HepG2 (cell line): ENCODE results near the gene MAMSTR. TPM values are rescaled to one million over a fixed set of nuclear protein-coding genes. Genes with fewer than 3 reads are reported as not detected.
A peak's percentile ranks its signal among the peaks of the same experiment; 100 is the strongest.

Experiments
- BCL3 ChIP-seq: sonication (generic); formaldehyde crosslinking; IDR thresholded peaks from 2 replicates; pipeline ENCODE4 v1.5.1; 2020; ENCODE audit warnings: mild to moderate bottlenecking, missing genetic modification reagents, moderate library complexity
- FLYWCH1 ChIP-seq: sonication (generic); formaldehyde crosslinking; IDR thresholded peaks from 2 replicates; pipeline ENCODE4 v1.8.1; 2023; ENCODE audit warnings: mild to moderate bottlenecking, missing genetic modification reagents
- HOXA9 ChIP-seq: sonication (generic); formaldehyde crosslinking; IDR thresholded peaks from 2 replicates; pipeline ENCODE4 v1.8.1; 2022; ENCODE audit warnings: missing genetic modification reagents, mild to moderate bottlenecking, moderate library complexity, borderline replicate concordance
- NFYB ChIP-seq: sonication (generic); formaldehyde crosslinking; IDR thresholded peaks from 2 replicates; pipeline ENCODE4 v1.4.0; 2020; ENCODE audit warnings: missing genetic modification reagents
- RFXANK ChIP-seq: IDR thresholded peaks from 2 replicates; pipeline ENCODE4 v1.6.1; 2016
- SAFB2 ChIP-seq: sonication (generic); formaldehyde crosslinking; IDR thresholded peaks from 2 replicates; pipeline ENCODE4 v1.5.1; 2020; ENCODE audit warnings: missing genetic modification reagents, low read depth, mild to moderate bottlenecking, borderline replicate concordance
- TRIM24 ChIP-seq: sonication (generic); formaldehyde crosslinking; IDR thresholded peaks from 2 replicates; pipeline ENCODE4 v1.8.0; 2022; ENCODE audit warnings: mild to moderate bottlenecking, missing genetic modification reagents
- ZBTB4 ChIP-seq: sonication (generic); formaldehyde crosslinking; IDR thresholded peaks from 2 replicates; pipeline ENCODE4 v1.4.0; 2020; ENCODE audit warnings: missing genetic modification reagents, mild to moderate bottlenecking, borderline replicate concordance
- ZNF101 ChIP-seq: sonication (generic); formaldehyde crosslinking; IDR thresholded peaks from 2 replicates; pipeline ENCODE4 v1.4.0; 2020; ENCODE audit warnings: mild to moderate bottlenecking, low read depth, missing genetic modification reagents, borderline replicate concordance
- ZNF260 ChIP-seq: sonication (generic); formaldehyde crosslinking; IDR thresholded peaks from 2 replicates; pipeline ENCODE4 v1.4.0; 2020; ENCODE audit warnings: missing genetic modification reagents, low read depth, mild to moderate bottlenecking, borderline replicate concordance
- ZNF331 ChIP-seq: sonication (generic); formaldehyde crosslinking; IDR thresholded peaks from 2 replicates; pipeline ENCODE4 v1.4.0; 2020; ENCODE audit warnings: missing genetic modification reagents
- ZNF33A ChIP-seq: sonication (generic); formaldehyde crosslinking; IDR thresholded peaks from 2 replicates; pipeline ENCODE4 v1.5.1; 2020; ENCODE audit warnings: missing genetic modification reagents, mild to moderate bottlenecking, moderate library complexity, borderline replicate concordance
- ZNF780A ChIP-seq: sonication (generic); formaldehyde crosslinking; IDR thresholded peaks from 2 replicates; pipeline ENCODE4 v1.8.0; 2022; ENCODE audit warnings: mild to moderate bottlenecking, missing genetic modification reagents, moderate library complexity
- polyA plus RNA-seq, 8 experiments: library from polyadenylated mRNA; depleted of rRNA in 3 of 8; stranded (reverse) in 7 of 8; unstranded in 1 of 8; fragments of >200 nt; fragmentation: Illumina TruSeq in 4 of 8; extraction: Trizol in 4 of 8; gene quantifications; 2 replicates each; pipeline versions ENCODE4 v1.2.1 to v1.2.3, GENCODE V29; 2011 to 2016; ENCODE audit warnings: low read depth in 4 of 8, missing spikeins in 1 of 8, mixed read lengths in 1 of 8; ENCODE audit not compliant: insufficient read depth in 1 of 8
- total RNA-seq, 5 experiments: library from RNA; depleted of rRNA; stranded (reverse); fragments of >200 nt; fragmentation: Illumina TruSeq; extraction: Trizol; gene quantifications; 2 replicates each; pipeline ENCODE4 v1.2.3, GENCODE V29; 2016; ENCODE audit warnings: low read depth in 1 of 5
- TF ChIP-seq, protein P1 (sequence below): sonication (generic); formaldehyde crosslinking; IDR thresholded peaks from 2 replicates; pipeline ENCODE4 v1.8.0; 2022; ENCODE audit warnings: low read depth, missing genetic modification reagents
- TF ChIP-seq, protein P2 (sequence below): sonication (generic); formaldehyde crosslinking; IDR thresholded peaks from 2 replicates; pipeline ENCODE4 v1.4.0; 2020; ENCODE audit warnings: mild to moderate bottlenecking, missing genetic modification reagents
- TF ChIP-seq, protein P3 (sequence below): sonication (generic); formaldehyde crosslinking; IDR thresholded peaks from 2 replicates; pipeline ENCODE4 v1.4.0; 2020; ENCODE audit warnings: missing genetic modification reagents, borderline replicate concordance

MAMSTR gene
- total and polyA plus RNA-seq, 2 of the 13 experiments (the other 11 are each of a cell fraction or from before 2014, with no cell fraction given): 2.2 to 2.4 TPM

GRCh38 chr19:48713864-48714755 is 5.4 kb downstream of the MAMSTR start (continued):
- peak; percentile 77; the same call in 1 of the 2 replicates for TF ChIP-seq BCL3 (CRISPR knock-in tag)
- no peak for TF ChIP-seq ZNF780A
- TF ChIP-seq RFXANK (CRISPR knock-in tag): peak; percentile 44; the same call in 1 of the 2 replicates
- TF ChIP-seq ZNF33A (CRISPR knock-in tag): no peak
- TF ChIP-seq FLYWCH1 (CRISPR knock-in tag): no peak
- TF ChIP-seq, protein P1, sequence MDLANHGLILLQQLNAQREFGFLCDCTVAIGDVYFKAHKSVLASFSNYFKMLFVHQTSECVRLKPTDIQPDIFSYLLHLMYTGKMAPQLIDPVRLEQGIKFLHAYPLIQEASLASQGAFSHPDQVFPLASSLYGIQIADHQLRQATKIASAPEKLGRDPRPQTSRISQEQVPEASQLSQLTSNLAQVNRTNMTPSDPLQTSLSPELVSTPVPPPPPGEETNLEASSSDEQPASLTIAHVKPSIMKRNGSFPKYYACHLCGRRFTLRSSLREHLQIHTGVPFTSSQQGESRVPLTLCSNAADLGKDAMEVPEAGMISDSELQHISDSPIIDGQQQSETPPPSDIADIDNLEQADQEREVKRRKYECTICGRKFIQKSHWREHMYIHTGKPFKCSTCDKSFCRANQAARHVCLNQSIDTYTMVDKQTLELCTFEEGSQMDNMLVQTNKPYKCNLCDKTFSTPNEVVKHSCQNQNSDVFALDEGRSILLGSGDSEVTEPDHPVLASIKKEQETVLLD (CRISPR knock-in tag): no peak
- TF ChIP-seq NFYB (CRISPR knock-in tag): peak; percentile 91
- no peak for TF ChIP-seq ZNF260 (CRISPR knock-in tag)
- TF ChIP-seq HOXA9: no peak
- TF ChIP-seq, protein P2, sequence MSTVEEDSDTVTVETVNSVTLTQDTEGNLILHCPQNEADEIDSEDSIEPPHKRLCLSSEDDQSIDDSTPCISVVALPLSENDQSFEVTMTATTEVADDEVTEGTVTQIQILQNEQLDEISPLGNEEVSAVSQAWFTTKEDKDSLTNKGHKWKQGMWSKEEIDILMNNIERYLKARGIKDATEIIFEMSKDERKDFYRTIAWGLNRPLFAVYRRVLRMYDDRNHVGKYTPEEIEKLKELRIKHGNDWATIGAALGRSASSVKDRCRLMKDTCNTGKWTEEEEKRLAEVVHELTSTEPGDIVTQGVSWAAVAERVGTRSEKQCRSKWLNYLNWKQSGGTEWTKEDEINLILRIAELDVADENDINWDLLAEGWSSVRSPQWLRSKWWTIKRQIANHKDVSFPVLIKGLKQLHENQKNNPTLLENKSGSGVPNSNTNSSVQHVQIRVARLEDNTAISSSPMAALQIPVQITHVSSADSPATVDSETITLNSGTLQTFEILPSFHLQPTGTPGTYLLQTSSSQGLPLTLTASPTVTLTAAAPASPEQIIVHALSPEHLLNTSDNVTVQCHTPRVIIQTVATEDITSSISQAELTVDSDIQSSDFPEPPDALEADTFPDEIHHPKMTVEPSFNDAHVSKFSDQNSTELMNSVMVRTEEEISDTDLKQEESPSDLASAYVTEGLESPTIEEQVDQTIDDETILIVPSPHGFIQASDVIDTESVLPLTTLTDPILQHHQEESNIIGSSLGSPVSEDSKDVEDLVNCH: no peak
- no peak for TF ChIP-seq ZNF101 (CRISPR knock-in tag)
- no peak for TF ChIP-seq TRIM24 (CRISPR knock-in tag)
- TF ChIP-seq ZBTB4 (CRISPR knock-in tag): no peak
- 0 out of 2 replicates have a peak, but pooled peaks have one; percentile 10 for TF ChIP-seq ZNF331 (CRISPR knock-in tag)
- TF ChIP-seq, protein P3, sequence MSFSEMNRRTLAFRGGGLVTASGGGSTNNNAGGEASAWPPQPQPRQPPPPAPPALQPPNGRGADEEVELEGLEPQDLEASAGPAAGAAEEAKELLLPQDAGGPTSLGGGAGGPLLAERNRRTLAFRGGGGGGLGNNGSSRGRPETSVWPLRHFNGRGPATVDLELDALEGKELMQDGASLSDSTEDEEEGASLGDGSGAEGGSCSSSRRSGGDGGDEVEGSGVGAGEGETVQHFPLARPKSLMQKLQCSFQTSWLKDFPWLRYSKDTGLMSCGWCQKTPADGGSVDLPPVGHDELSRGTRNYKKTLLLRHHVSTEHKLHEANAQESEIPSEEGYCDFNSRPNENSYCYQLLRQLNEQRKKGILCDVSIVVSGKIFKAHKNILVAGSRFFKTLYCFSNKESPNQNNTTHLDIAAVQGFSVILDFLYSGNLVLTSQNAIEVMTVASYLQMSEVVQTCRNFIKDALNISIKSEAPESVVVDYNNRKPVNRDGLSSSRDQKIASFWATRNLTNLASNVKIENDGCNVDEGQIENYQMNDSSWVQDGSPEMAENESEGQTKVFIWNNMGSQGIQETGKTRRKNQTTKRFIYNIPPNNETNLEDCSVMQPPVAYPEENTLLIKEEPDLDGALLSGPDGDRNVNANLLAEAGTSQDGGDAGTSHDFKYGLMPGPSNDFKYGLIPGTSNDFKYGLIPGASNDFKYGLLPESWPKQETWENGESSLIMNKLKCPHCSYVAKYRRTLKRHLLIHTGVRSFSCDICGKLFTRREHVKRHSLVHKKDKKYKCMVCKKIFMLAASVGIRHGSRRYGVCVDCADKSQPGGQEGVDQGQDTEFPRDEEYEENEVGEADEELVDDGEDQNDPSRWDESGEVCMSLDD (CRISPR knock-in tag): no peak
- no peak; the same call in 1 of the 2 replicates for TF ChIP-seq SAFB2 (CRISPR knock-in tag)
